Epithelial cell of prostate (primary cell): ENCODE results near the gene BIN1.

Experiments used
- DNase-seq: peaks from one replicate; pipeline ENCODE4 v3.0.0-alpha.2; 2011; ENCODE audit warnings: low read depth, low spot score
- H3K27ac ChIP-seq: fragments of 450-650 bp; 2 replicates; pipeline ENCODE4 v1.5.1; 2017; ENCODE audit warnings: mild to moderate bottlenecking

Gene BIN1

GRCh38 chr2:127064642-127065250, 42.2 kb downstream of the BIN1 start:
- peak; percentile 85 for DNase-seq
- peak overlapping the region; percentile 29 for H3K27ac ChIP-seq

- peak overlapping the region; percentile 13 for H3K27ac ChIP-seq
- no peak for DNase-seq
These were observed 43.0 kb downstream of the BIN1 start for GRCh38 chr2:127063701-127064590.

GRCh38 chr2:127061375-127062273, 45.3 kb downstream of the BIN1 start:
- no peak overlapping the region for H3K27ac ChIP-seq
- no peak for DNase-seq

- H3K27ac ChIP-seq = no peak overlapping the region
- DNase-seq = no peak
These were observed 46.5 kb downstream of the BIN1 start for GRCh38 chr2:127060264-127060945.

- no peak overlapping the region for H3K27ac ChIP-seq
- DNase-seq = no peak
These were observed 47.4 kb downstream of the BIN1 start for GRCh38 chr2:127059559-127059958.

GRCh38 chr2:127058954-127059252, 48.1 kb downstream of the BIN1 start:
- DNase-seq = no peak
- no peak overlapping the region for H3K27ac ChIP-seq

- H3K27ac ChIP-seq = no peak overlapping the region
- DNase-seq = no peak
These were observed 48.6 kb downstream of the BIN1 start for GRCh38 chr2:127058246-127058953.

- H3K27ac ChIP-seq = no peak overlapping the region
These were observed 49.3 kb downstream of the BIN1 start for GRCh38 chr2:127057371-127058245.

GRCh38 chr2:127056631-127057370, 50.2 kb downstream of the BIN1 start:
- DNase-seq = no peak
- no peak overlapping the region for H3K27ac ChIP-seq

More at GRCh38 chr2:127057371-127058245, 49.3 kb downstream of the BIN1 start:
- DNase-seq = no peak

- DNase-seq = no peak
- H3K27ac ChIP-seq = no peak overlapping the region
These were observed 50.9 kb downstream of the BIN1 start for GRCh38 chr2:127056086-127056485.

- DNase-seq = no peak
- H3K27ac ChIP-seq = no peak overlapping the region
These were observed 51.2 kb downstream of the BIN1 start for GRCh38 chr2:127055786-127056076.

- no peak for DNase-seq
- no peak overlapping the region for H3K27ac ChIP-seq
These were observed 51.8 kb downstream of the BIN1 start for GRCh38 chr2:127054996-127055785.

- DNase-seq = no peak
- no peak overlapping the region for H3K27ac ChIP-seq
These were observed 52.4 kb downstream of the BIN1 start for GRCh38 chr2:127054604-127054930.

GRCh38 chr2:127053731-127054603, 53.0 kb downstream of the BIN1 start:
- DNase-seq = no peak
- no peak overlapping the region for H3K27ac ChIP-seq

- H3K27ac ChIP-seq = no peak overlapping the region
- no peak for DNase-seq
These were observed 53.9 kb downstream of the BIN1 start for GRCh38 chr2:127052771-127053691.
